K562 (cell line): Measurements from ENCODE around the gene TAAR9. TPM values are rescaled to one million over a fixed set of nuclear protein-coding genes. Genes with fewer than 3 reads are reported as not detected.

ENCODE experiments used
- ATAC-seq: fragments of 200-7000 bp; cut with Tn5 transposase; 3 replicates; pipeline ENCODE4 v1.9.1; 2020; ENCODE audit warnings: moderate library complexity
- BruUV-seq: library from RNA; stranded (reverse); fragments of 400-500 nt; replicated peaks from 2 replicates; lab custom pipeline; 2021; lab: Mats Ljungman, UMichigan
- CTCF ChIA-PET: fragments of 300-600 bp; formaldehyde crosslinking; extraction: SDS; loops from one replicate; lab custom pipeline; 2021; ENCODE audit warnings: low intra/inter-chr PET ratio; lab: Yijun Ruan, JAX
- POLR2A ChIA-PET: fragments of 300-600, 350-650 bp; sonication (Branson Sonifier 250); formaldehyde crosslinking; extraction: SDS; loops from one replicate; lab custom pipeline; 2021; ENCODE audit warnings: antibody characterized with exemption, inconsistent platforms; lab: Yijun Ruan, JAX
- DNase-seq, 4 experiments: peaks; one replicate each; pipeline versions ENCODE4 v3.0.0 to v3.0.0-alpha.2; 2011 to 2018; ENCODE audit warnings: low spot score in 3 of 4, mixed read lengths in 3 of 4; ENCODE audit errors: extremely low read depth in 1 of 4
- FAIRE-seq: peaks from 2 replicates; lab custom pipeline; 2011; peaks lifted over from hg19 to GRCh38; lab: Jason Lieb, UNC
- H2AFZ ChIP-seq: 2 replicates; pipeline ENCODE4 v1.6.0; 2011; ENCODE audit warnings: low read depth, low read length, control low read depth, inconsistent platforms
- H3K27ac ChIP-seq: fragments of 200-600 bp; 3 replicates; pipeline ENCODE4 v1.8.0; 2011; ENCODE audit warnings: low read depth, mild to moderate bottlenecking, control low read depth, inconsistent platforms, low read length, moderate library complexity, mixed read lengths; ENCODE audit errors: extremely low read depth
- H3K27me3 ChIP-seq, 2 experiments: fragments of 300-600 bp in 1 of 2; 2 replicates in 1 of 2; 3 replicates in 1 of 2; pipeline versions ENCODE4 v1.6.0 to v1.8.0; 2011; ENCODE audit warnings: inconsistent platforms in 2 of 2, low read length in 2 of 2, mild to moderate bottlenecking in 1 of 2, mixed read lengths in 1 of 2, moderate library complexity in 1 of 2; ENCODE audit not compliant: control insufficient read depth in 2 of 2, insufficient read depth in 2 of 2
- H3K36me3 ChIP-seq: fragments of 300-600 bp; 3 replicates; pipeline ENCODE4 v1.8.0; 2011; ENCODE audit warnings: mild to moderate bottlenecking, low read length, inconsistent platforms; ENCODE audit not compliant: control insufficient read depth, insufficient read depth
- H3K4me1 ChIP-seq, 2 experiments: fragments of 200-600 bp in 1 of 2; replicated peaks in 1 of 2; 2 replicates in 1 of 2; 3 replicates in 1 of 2; pipeline versions ENCODE4 v1.5.1 to v1.8.0; 2011; ENCODE audit warnings: inconsistent platforms in 2 of 2, low read length in 2 of 2, mild to moderate bottlenecking in 1 of 2, mixed read lengths in 1 of 2, moderate library complexity in 1 of 2; ENCODE audit not compliant: control insufficient read depth in 2 of 2, insufficient read depth in 2 of 2
- H3K4me2 ChIP-seq: 2 replicates; pipeline ENCODE4 v1.6.1; 2011; ENCODE audit warnings: low read length, control low read depth, inconsistent platforms, mixed read lengths; ENCODE audit not compliant: insufficient read depth
- H3K4me3 ChIP-seq: fragments of 200-600 bp; sonication (generic), shearing (Covaris generic); 2 replicates; pipeline ENCODE4 v1.5.1; 2016; ENCODE audit warnings: control low read depth, inconsistent platforms
- H3K79me2 ChIP-seq: fragments of 200-600 bp; 3 replicates; pipeline ENCODE4 v1.8.0; 2011; ENCODE audit warnings: low read length, inconsistent platforms; ENCODE audit not compliant: control insufficient read depth, insufficient read depth
- H3K9ac ChIP-seq, 2 experiments: 2 replicates each; pipeline versions ENCODE4 v1.6.0 to v1.6.1; 2011; ENCODE audit warnings: low read depth in 2 of 2, low read length in 2 of 2, control low read depth in 1 of 2, inconsistent platforms in 1 of 2, mild to moderate bottlenecking in 1 of 2, mixed read lengths in 1 of 2; ENCODE audit not compliant: insufficient read depth in 1 of 2
- H3K9me1 ChIP-seq: one replicate; pipeline ENCODE4 v1.6.0; 2011; ENCODE audit warnings: inconsistent platforms, mild to moderate bottlenecking, low read length, moderate library complexity; ENCODE audit not compliant: control insufficient read depth, insufficient read depth
- H3K9me3 ChIP-seq: replicated peaks from 2 replicates; pipeline ENCODE4 v1.5.1; 2011; ENCODE audit warnings: low read depth, low read length, inconsistent platforms; ENCODE audit not compliant: control insufficient read depth, insufficient read depth
- H4K20me1 ChIP-seq: replicated peaks from 2 replicates; pipeline ENCODE4 v1.6.1; 2011; ENCODE audit warnings: low read length, inconsistent platforms, mixed read lengths; ENCODE audit not compliant: control insufficient read depth, insufficient read depth
- ASH1L ChIP-seq: fragments of 450-650 bp; IDR thresholded peaks from 2 replicates; pipeline ENCODE4 v1.6.1; 2018; ENCODE audit warnings: borderline replicate concordance, mild to moderate bottlenecking, low read depth; ENCODE audit not compliant: partially characterized antibody
- WGBS: fragments of 100-300 bp; shearing (Covaris generic); methylation state at CpG from one replicate; pipeline ENCODE4 v1.1.6; 2016; ENCODE audit warnings: low coverage, mixed read lengths; ENCODE audit not compliant: insufficient coverage; ENCODE audit errors: missing lambda C conversion rate; 5-methylcytosine and 5-hydroxymethylcytosine counted together
- in situ Hi-C: fragments of 300-500 bp; cut with MboI; formaldehyde crosslinking; loops from 4 replicates; pipeline ENCODE4 v1.15.0; 2018; ENCODE audit warnings: inconsistent platforms, mixed read lengths
- intact Hi-C: fragments of 100-400 bp; cut with micrococcal nuclease; formaldehyde crosslinking; loops from 2 replicates; pipeline ENCODE4 v1.14.2; 2022
- polyA plus RNA-seq, 8 experiments: library from polyadenylated mRNA; depleted of rRNA in 4 of 8; stranded (reverse) in 5 of 8; unstranded in 3 of 8; fragments of >200 nt; fragmentation: Nextera tagmentation in 2 of 8; fragmentation: Illumina TruSeq in 1 of 8; extraction: Ambion mirVana in 2 of 8; extraction: Trizol in 1 of 8; gene quantifications; 2 replicates each; pipeline versions ENCODE4 v1.2.1 to v1.2.3, GENCODE V29; 2011 to 2014; ENCODE audit warnings: inconsistent platforms in 1 of 8, missing spikeins in 1 of 8
- total RNA-seq, 7 experiments: library from RNA; depleted of rRNA in 6 of 7; stranded (reverse); fragments of >200 nt in 6 of 7; fragmentation: Illumina TruSeq in 2 of 7; extraction: Trizol in 2 of 7; gene quantifications; 2 replicates each; pipeline versions ENCODE4 v1.2.1 to v1.2.3, GENCODE V29; 2011 to 2021; ENCODE audit warnings: low replicate concordance in 1 of 7
- TF ChIP-seq, protein P1 (sequence below): fragments of 250-450 bp; sonication (Bioruptor Pico); IDR thresholded peaks from 2 replicates; pipeline ENCODE4 v1.5.0; 2021
- TF ChIP-seq, protein P2 (sequence below): sonication (generic); formaldehyde crosslinking; IDR thresholded peaks from 2 replicates; pipeline ENCODE4 v1.8.0; 2022; ENCODE audit warnings: missing genetic modification reagents, mild to moderate bottlenecking, moderate library complexity, borderline replicate concordance
- TF ChIP-seq, protein P3 (sequence below): sonication (generic); formaldehyde crosslinking; IDR thresholded peaks from 2 replicates; pipeline ENCODE4 v1.8.0; 2022; ENCODE audit warnings: missing genetic modification reagents, mild to moderate bottlenecking, borderline replicate concordance

Gene TAAR9
- total and polyA plus RNA-seq, 9 of the 15 experiments (the other 6 are each of a cell fraction or from before 2014, with no cell fraction given), result not detected

DNA sequence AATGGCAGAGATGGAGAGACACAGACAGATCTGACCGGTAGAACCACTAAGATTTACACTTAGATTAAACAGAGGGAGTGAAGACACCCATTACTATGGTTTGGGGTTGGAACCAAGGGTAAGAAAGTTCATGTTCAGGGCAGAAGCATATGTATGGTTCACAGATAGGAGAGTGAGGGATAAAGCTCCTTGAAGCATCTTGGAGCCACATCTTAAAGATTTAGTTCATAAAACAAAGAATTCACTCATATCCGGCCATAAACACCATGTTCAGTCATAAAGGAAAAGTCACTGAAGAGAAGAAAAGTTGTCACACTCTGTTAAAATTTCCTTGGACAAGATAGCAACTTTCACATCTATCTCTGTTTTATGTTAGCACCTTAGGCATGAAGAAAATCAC is 43.1 kb upstream of the TAAR9 start:
- no peaks in the 10 kb centered on the region for H4K20me1 ChIP-seq
- 38% methylated on average over 2 of the region's 2 CpGs for WGBS
- no peaks in the 10 kb centered on the region for H3K9me3 ChIP-seq
- POLR2A ChIA-PET, result no interaction called here
- H3K9me1 ChIP-seq, result no peaks in the 10 kb centered on the region
- no peak overlapping the region for H3K4me2 ChIP-seq
- FAIRE-seq (no peak), ATAC-seq (no peak), DNase-seq (no peak)
- in situ Hi-C loops, result no loop called here
- H3K27me3 ChIP-seq, result no peaks in the 10 kb centered on the region
- peaks cover 6 to 7% of the 10 kb centered on the region in 2 experiments; a peak in 2 of 5 replicates for H3K4me1 ChIP-seq
- TF ChIP-seq, protein P1, sequence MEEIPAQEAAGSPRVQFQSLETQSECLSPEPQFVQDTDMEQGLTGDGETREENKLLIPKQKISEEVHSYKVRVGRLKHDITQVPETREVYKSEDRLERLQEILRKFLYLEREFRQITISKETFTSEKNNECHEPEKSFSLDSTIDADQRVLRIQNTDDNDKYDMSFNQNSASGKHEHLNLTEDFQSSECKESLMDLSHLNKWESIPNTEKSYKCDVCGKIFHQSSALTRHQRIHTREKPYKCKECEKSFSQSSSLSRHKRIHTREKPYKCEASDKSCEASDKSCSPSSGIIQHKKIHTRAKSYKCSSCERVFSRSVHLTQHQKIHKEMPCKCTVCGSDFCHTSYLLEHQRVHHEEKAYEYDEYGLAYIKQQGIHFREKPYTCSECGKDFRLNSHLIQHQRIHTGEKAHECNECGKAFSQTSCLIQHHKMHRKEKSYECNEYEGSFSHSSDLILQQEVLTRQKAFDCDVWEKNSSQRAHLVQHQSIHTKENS (CRISPR knock-in tag), result no peak
- TF ChIP-seq, protein P2, sequence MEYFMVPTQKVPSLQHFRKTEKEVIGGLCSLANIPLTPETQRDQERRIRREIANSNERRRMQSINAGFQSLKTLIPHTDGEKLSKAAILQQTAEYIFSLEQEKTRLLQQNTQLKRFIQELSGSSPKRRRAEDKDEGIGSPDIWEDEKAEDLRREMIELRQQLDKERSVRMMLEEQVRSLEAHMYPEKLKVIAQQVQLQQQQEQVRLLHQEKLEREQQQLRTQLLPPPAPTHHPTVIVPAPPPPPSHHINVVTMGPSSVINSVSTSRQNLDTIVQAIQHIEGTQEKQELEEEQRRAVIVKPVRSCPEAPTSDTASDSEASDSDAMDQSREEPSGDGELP (CRISPR knock-in tag), result no peak
- no peak for TF ChIP-seq ASH1L
- TF ChIP-seq, protein P3, sequence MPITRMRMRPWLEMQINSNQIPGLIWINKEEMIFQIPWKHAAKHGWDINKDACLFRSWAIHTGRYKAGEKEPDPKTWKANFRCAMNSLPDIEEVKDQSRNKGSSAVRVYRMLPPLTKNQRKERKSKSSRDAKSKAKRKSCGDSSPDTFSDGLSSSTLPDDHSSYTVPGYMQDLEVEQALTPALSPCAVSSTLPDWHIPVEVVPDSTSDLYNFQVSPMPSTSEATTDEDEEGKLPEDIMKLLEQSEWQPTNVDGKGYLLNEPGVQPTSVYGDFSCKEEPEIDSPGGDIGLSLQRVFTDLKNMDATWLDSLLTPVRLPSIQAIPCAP (CRISPR knock-in tag), result no peak
- no peak overlapping the region for H3K9ac ChIP-seq
- peaks cover 25% of the 10 kb centered on the region for H3K36me3 ChIP-seq
- intact Hi-C loops, result no loop called here
- H3K79me2 ChIP-seq, result peaks cover 27% of the 10 kb centered on the region
- CTCF ChIA-PET, result no interaction called here
- H2AFZ ChIP-seq, result no peak overlapping the region
- H3K27ac ChIP-seq, result no peak overlapping the region
- no TSS peak for BruUV-seq
- no peak overlapping the region for H3K4me3 ChIP-seq
